Left lung (tissue), 10 donors: ENCODE data around the gene PTPA. TPM values are rescaled to one million over a fixed set of nuclear protein-coding genes. Genes with fewer than 3 reads are reported as not detected.

Experiments
- ATAC-seq: fragments of 200-7000 bp; cut with Tn5 transposase; one replicate; pipeline ENCODE4 v1.9.1; 2020; ENCODE audit warnings: moderate library complexity
- DNase-seq, 4 donors: peaks; one replicate each; pipeline ENCODE4 v3.0.0-alpha.2; 2013 to 2020
- H3K27ac ChIP-seq, 2 donors: fragments of 200-600 bp; sonication (generic) in 1 of 2; one replicate each; pipeline versions ENCODE4 v1.5.0 to v1.8.0; 2020 to 2021
- H3K27me3 ChIP-seq, 2 donors: fragments of 200-600 bp; sonication (generic) in 1 of 2; one replicate each; pipeline versions ENCODE4 v1.5.0 to v1.8.0; 2020 to 2021
- H3K36me3 ChIP-seq, 2 donors: fragments of 200-600 bp; sonication (generic) in 1 of 2; one replicate each; pipeline versions ENCODE4 v1.5.0 to v1.8.0; 2020 to 2021
- H3K4me1 ChIP-seq, 2 donors: fragments of 200-600 bp; one replicate each; pipeline ENCODE4 v1.8.0; 2021
- H3K4me3 ChIP-seq, 2 donors: fragments of 200-600 bp; sonication (generic) in 1 of 2; one replicate each; pipeline versions ENCODE4 v1.5.0 to v1.8.0; 2020 to 2021; ENCODE audit warnings: mild to moderate bottlenecking in 1 of 2
- H3K9me3 ChIP-seq, 2 donors: fragments of 200-600 bp; sonication (generic) in 1 of 2; one replicate each; pipeline versions ENCODE4 v1.5.0 to v1.8.0; 2020 to 2021
- CTCF ChIP-seq, 2 donors: fragments of 200-600 bp; sonication (generic) in 1 of 2; IDR thresholded peaks; one replicate each; pipeline versions ENCODE4 v1.5.0 to v1.8.0; 2021; ENCODE audit warnings: antibody characterized with exemption in 2 of 2
- intact Hi-C, 2 donors: fragments of 100-400 bp; cut with DNase I; formaldehyde crosslinking; loops; one replicate each; pipeline versions ENCODE4 v1.11.2 to v1.14.2; 2022
- polyA plus RNA-seq, 6 donors: library from polyadenylated mRNA; unstranded; fragments of 120-200 nt; gene quantifications; one replicate each; pipeline ENCODE4 v1.2.1, GENCODE V29; 2013; ENCODE audit not compliant: insufficient read length in 6 of 6
- total RNA-seq, 2 donors: library from RNA; stranded (reverse); fragmentation: NEBNext Ultra II Directional; extraction: Animal tissue kit (Norgen Biotek cat#: 25700); gene quantifications; one replicate each; pipeline ENCODE4 v1.2.1, GENCODE V29; 2021
- donor health status: DM: no; HTN: yes; CAD: no.
- donor health status: DM: no; HTN: no; CAD: no.

PTPA gene
- total and polyA plus RNA-seq, 8 donors, result 120 to 148 (median 140) TPM

DNA sequence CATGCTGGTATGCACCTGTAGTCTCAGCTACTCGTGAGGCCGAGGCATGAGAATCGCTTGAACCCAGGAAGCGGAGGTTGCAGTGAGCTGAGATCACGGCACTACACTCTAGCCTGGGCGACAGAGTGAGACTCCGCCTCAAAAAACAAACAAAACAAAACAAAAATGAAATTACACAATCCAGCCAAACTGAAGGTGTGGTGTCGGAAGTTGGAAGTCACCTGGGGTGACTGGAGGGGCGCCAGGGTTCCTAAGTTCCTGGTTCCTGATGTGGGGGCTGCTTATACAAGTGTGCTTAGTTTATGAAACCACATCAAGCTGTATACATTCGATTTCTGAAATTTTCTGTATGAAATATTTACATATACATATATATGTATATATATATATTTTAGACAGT is 34.0 kb upstream of the PTPA start:
- DNase-seq (no peak), ATAC-seq (no peak)
- TF ChIP-seq CTCF (IDR thresholded peaks at IDR 0.05), result no peak
- intact Hi-C loops, result no loop called here
- Histone ChIP-seq H3K27ac (no peak overlapping the region), H3K27me3 (no peaks in the 10 kb centered on the region), H3K4me3 (no peak overlapping the region), H3K36me3 (no peaks in the 10 kb centered on the region), H3K9me3 (no peaks in the 10 kb centered on the region), H3K4me1 (peaks cover 14 to 17% of the 10 kb centered on the region in 2 donors)

- no peak overlapping the region for H3K27ac ChIP-seq
- intact Hi-C loops, result no loop called here
Observed at GRCh38 chr9:129078691-129079503, 32.3 kb upstream of the PTPA start.

GRCh38 chr9:129079829-129080228 is 31.4 kb upstream of the PTPA start:
- H3K9me3 ChIP-seq, result no peaks in the 10 kb centered on the region
- H3K27me3 ChIP-seq, result no peaks in the 10 kb centered on the region
- peaks cover 0 to 5% of the 10 kb centered on the region in 2 donors for H3K36me3 ChIP-seq
- peak overlapping the region in 1 of 2 donors; percentile 91 for H3K4me3 ChIP-seq
- H3K27ac ChIP-seq, result no peak overlapping the region
- peaks cover 14 to 22% of the 10 kb centered on the region in 2 donors for H3K4me1 ChIP-seq
- DNase-seq (no peak), ATAC-seq (no peak)
- no peak for TF ChIP-seq CTCF (IDR thresholded peaks at IDR 0.05)
- intact Hi-C loops, result no loop called here

More at GRCh38 chr9:129078691-129079503, 32.3 kb upstream of the PTPA start:
- DNase-seq (no peak), ATAC-seq (no peak)
- no peaks in the 10 kb centered on the region for H3K27me3 ChIP-seq
- no peaks in the 10 kb centered on the region for H3K36me3 ChIP-seq
- H3K4me1 ChIP-seq, result peaks cover 14 to 22% of the 10 kb centered on the region in 2 donors
- H3K4me3 ChIP-seq, result no peak overlapping the region
- no peaks in the 10 kb centered on the region for H3K9me3 ChIP-seq
- no peak for TF ChIP-seq CTCF (IDR thresholded peaks at IDR 0.05)

DNA sequence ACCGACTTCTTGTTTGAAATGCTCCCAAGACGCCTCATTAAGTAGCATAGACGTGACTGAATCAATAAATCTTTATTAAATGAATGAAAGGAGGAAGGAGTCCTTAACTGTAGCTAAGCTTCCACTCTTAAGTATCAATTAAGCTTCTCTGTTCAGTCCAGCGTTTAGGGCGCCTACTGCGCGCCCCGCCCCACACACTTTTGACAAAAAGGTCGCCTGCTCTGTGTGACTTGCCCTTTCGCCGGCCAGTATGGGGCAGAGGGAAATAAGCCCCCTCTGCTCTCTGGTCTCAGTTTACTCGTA is 31.0 kb upstream of the PTPA start:
- intact Hi-C loops, result no loop called here
- H3K27ac ChIP-seq, result peak overlapping the region in 1 of 2 donors; percentile 90

More for the DNA sequence above, 31.0 kb upstream of the PTPA start:
- no peak for ATAC-seq
- no peaks in the 10 kb centered on the region for H3K9me3 ChIP-seq
- no peaks in the 10 kb centered on the region for H3K27me3 ChIP-seq
- DNase-seq, result no peak
- TF ChIP-seq CTCF (IDR thresholded peaks at IDR 0.05), result no peak
- peaks cover 14 to 22% of the 10 kb centered on the region in 2 donors for H3K4me1 ChIP-seq
- peaks cover 0 to 10% of the 10 kb centered on the region in 2 donors for H3K36me3 ChIP-seq
- H3K4me3 ChIP-seq, result peak overlapping the region; percentile 85 to 91
